B cell (primary cell): ENCODE results near the gene SAXO1.

Experiments used
- EZH2 ChIP-seq: IDR thresholded peaks from 2 replicates; pipeline ENCODE4 v1.6.1; 2012; ENCODE audit warnings: borderline replicate concordance, low read depth, mild to moderate bottlenecking, moderate library complexity, low read length; ENCODE audit not compliant: insufficient read depth, poor library complexity, severe bottlenecking
- TF ChIP-seq, protein P1 (sequence below): fragments of 200-600 bp; IDR thresholded peaks from one replicate; pipeline ENCODE4 v1.8.0; 2022; ENCODE audit warnings: antibody characterized with exemption, mild to moderate bottlenecking

DNA sequence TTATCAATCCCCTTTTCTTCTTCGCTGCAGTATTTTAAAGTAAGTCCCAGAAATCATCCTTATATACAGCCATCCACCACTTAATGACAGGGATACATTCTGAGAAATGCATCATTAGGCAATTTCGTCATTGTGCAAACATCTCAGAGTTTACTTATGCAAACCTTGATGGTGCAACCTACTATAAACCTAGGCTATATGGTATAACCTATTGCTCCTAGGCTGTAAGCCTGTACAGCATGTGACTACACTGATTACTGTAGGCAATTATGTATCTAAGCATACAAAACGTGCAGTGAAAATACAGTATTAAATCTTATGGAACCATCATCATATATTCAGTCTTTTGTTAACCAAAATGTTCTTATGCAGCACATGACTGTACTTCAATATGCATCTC is 36.8 kb downstream of the SAXO1 start:
- TF ChIP-seq, protein P1, sequence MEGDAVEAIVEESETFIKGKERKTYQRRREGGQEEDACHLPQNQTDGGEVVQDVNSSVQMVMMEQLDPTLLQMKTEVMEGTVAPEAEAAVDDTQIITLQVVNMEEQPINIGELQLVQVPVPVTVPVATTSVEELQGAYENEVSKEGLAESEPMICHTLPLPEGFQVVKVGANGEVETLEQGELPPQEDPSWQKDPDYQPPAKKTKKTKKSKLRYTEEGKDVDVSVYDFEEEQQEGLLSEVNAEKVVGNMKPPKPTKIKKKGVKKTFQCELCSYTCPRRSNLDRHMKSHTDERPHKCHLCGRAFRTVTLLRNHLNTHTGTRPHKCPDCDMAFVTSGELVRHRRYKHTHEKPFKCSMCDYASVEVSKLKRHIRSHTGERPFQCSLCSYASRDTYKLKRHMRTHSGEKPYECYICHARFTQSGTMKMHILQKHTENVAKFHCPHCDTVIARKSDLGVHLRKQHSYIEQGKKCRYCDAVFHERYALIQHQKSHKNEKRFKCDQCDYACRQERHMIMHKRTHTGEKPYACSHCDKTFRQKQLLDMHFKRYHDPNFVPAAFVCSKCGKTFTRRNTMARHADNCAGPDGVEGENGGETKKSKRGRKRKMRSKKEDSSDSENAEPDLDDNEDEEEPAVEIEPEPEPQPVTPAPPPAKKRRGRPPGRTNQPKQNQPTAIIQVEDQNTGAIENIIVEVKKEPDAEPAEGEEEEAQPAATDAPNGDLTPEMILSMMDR: no peak
- TF ChIP-seq EZH2: no peak
